NCI-H2227 (cell line): Measurements from ENCODE around the gene PTTG1.

Source experiments
- DNase-seq: peaks from one replicate; lab custom pipeline; 2025; ENCODE audit not compliant: unreplicated experiment; lab: John Stamatoyannopoulos, UW

Gene PTTG1

DNA sequence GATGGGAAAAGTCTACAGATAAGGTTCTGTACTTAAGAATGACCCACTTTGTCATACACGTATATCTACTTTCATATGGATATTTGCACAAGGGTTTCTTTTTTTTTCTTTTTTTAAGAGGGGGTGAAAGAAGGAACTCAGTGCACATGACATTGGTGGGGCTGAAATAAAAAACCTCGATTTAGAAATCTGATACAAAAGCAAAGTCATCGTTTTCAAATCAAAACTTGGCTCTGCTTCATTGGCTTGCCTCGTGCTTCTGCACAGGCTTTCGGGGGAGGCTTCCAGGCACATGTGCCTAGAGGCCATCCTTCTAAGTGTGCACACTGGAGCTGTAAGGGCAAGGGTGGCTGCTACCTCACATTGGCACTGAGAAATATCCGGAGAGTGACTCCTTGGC lies 31.1 kb downstream of the PTTG1 start:
- DNase-seq, result no peak

DNA sequence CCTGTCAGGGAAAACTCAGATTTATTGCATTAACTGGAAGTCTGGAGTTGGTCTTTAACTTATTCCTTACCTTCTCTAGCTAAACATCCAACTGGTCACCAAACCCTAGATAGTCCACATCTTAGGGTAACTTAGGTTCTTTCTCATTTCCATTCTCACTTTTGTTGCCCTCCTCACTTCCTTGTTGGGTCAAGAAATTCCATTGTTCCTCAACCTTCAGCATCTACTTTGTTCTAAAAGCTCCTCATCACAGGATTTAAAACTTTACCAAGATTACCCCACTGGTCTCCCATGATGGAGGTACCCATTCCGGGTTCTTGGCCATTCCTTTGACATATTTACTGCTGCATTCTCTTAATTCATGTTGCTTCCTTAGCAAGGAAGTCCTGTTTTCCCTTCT lies 32.1 kb downstream of the PTTG1 start:
- no peak for DNase-seq

DNA sequence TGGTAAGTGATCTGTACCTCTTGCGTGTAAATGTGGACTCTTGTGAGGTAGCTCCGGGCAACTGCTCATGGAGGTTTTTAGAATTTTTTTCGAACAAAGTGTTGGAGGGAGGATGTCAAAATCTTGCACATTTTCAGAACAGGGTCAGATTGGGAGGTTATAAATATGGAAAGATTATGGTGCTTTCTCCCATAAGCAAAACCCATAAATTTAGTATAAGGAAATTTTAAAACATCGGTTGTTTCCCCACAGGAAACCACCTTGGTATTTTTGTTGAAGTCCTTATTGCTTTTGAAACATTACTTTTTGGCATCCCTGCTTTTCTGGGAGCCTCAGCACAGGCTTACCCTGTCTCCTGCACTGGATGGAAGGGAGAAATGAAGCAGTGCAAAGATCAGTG lies 33.9 kb downstream of the PTTG1 start:
- DNase-seq, result no peak

DNA sequence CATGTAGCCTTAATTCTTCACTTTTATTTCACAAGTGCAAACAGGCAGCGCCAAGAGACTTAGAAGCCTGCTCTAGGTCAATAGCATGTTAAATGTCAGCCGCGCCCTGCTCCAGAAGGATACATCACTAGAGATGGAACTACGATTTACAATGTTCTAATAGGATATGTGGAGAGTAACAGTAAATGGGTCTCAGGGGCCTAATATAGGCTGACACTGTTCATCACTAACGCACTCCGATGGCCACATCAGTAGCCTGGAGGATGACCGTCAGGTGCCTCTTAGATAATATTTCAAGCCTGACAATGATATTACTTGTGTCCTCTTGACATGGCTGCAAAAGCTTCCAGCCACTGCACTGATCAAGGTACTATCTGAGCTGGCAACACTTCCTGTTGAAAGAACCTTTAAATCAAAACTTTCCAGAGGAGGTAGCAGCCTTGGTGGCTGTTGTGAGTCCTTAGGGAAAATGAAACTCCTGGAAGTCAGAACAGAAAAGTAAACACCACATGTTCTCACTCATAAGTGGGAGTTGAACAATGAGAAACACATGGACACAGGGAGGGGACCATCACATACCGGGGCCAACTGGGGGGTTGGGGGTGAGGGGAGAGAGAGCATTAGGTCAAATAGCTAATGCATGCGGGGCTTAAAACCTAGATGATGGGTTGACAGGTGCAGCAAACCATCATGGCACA lies 35.0 kb downstream of the PTTG1 start:
- no peak for DNase-seq

DNA sequence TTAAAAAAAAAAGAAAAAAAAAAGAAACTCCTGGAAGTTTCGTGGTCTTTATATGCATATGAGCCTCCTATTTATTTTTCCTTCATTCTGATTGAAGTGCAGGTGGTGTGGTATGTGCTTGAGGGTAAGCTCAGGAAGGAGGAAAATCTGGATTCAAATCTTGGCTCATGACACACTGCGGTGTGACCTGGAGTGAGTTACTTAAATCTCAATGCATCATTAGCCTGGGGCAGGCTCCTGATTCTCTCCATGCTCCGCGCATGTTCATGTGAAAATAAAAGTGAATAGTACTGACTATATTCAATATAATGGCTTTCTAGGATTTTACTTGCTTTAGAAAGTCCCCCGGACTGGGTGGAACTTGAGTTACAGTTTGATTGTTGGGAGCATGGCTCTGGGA lies 35.6 kb downstream of the PTTG1 start:
- no peak for DNase-seq

DNA sequence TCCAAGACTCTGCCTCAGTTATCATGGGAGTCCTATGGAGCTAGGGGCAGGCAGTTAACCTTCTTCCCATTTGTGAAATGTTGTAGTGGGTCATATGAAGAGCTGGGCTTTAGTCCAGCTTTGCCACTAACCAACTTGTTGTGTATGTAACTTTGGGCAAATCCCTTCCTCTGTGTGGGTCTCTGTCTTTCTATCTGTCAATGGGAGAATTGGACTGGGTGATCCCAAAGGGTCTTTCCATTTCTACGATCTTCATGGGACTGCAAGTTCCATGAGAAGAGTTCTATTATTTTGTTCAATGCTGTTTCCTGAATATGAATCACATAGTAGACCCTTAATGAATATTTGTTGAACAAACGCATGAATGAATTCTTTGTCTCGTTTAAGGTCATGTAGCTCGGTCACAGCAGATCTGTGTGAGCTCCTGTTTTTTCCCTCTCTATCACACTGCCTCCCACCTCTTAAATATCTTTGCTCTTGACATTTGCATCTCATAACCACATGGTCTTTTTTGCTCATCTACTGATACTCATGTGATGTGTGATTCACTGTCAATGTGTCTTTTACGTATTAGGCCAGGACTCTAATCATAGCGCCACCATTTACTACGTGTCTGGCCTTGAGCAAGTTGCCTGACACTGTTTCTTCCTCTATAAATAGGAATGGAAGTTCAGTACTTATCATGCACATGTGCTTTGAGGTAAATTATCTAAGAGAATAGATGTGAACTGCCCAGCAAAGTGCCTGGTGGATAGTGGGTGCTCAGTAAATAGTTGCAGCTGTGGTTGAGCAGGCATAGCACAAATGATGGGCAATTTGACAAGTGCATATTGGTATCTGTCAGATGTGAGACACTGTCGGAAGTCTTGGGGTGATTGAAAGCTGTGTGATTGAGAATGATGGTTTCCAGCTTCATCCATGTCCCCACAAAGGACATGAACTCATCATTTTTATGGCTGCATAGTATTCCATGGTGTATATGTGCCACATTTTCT lies 37.4 kb downstream of the PTTG1 start:
- DNase-seq, result no peak

DNA sequence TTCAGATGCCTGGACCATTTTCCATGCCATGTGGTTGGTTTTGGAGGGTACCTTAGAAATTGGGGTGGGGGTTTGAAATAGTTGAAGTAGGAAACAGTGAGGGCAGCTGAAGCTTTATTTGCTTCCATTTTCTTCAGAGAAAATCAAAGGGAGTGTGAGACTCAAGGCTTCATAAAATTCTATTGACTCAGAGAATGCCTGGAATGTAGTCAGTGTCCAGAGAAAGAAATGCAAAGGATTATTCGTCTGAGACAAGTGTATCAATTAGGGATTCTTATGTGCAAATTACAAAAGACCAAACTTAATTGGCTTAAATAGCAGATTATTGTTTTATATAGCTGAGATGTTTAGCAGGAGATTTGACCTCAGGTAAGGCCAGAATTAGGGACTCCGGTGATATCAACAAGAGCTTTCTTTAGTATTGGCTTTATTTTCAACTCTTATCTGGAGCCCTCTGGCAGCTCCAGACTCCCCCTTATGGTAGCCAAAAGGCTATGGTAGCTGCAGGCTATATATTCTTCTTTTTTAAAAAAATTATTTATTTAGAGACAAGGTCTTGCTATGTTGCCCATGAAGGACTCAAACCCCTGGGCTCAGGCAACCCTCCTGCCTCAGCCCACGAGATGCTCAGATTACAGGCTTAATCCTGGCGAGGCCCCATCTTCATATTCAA lies 38.9 kb downstream of the PTTG1 start:
- DNase-seq, result no peak

DNA sequence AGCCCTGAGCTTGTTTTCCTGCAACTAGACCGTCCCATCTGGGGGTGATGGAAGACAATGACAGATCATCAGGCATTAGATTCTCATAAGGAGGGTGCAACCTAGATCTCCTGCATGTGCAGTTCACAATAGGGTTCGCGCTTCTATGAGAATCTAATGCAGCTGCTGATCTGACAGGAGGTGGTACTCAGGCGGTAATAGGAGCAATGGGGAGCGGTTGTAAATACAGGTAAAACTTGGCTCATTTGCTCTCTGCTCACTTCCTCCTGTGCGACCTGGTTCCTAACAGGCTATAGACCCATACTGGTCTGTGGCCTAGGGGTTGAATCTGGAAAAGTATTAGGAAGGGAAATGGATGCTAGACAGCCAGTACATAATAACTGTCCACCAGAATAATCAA lies 39.7 kb downstream of the PTTG1 start:
- DNase-seq, result no peak

DNA sequence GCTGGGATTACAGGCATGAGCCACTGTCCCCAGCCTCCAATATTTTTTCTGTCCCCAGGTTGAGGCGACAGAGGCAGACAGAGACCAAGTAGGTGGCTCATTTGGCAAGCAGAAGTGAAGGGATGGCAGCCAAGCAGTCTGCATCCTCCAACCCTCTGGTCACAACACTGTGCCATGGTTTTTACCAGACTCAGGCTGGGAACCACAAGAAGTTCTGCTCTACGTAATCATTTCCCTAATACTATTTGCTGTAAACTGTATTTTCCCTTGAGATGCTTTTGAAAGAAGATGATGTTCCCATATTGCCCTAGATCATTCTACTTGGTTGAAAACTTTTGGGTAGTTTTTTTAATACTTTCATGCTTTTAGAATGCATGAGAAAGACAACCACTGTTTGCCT lies 40.5 kb downstream of the PTTG1 start:
- no peak for DNase-seq

DNA sequence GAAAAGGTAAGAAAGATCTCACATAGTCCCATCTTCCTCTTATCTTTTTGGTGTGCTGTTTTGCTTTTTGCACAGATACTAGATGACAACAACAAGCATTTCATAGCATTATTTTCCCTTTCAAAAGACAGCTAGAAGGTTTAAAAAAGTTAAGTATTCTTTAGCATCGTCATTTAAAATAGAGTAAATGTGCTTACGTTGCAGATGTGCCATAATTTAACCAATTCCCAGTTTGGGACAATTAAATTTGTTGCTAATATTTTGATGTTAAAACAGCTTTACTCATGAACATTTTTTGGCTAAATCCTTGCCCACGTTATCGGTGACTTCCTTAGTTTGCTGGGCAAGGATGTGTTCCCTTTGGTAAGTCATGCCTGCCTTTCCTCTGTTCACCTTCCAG lies 41.6 kb downstream of the PTTG1 start:
- DNase-seq, result no peak

DNA sequence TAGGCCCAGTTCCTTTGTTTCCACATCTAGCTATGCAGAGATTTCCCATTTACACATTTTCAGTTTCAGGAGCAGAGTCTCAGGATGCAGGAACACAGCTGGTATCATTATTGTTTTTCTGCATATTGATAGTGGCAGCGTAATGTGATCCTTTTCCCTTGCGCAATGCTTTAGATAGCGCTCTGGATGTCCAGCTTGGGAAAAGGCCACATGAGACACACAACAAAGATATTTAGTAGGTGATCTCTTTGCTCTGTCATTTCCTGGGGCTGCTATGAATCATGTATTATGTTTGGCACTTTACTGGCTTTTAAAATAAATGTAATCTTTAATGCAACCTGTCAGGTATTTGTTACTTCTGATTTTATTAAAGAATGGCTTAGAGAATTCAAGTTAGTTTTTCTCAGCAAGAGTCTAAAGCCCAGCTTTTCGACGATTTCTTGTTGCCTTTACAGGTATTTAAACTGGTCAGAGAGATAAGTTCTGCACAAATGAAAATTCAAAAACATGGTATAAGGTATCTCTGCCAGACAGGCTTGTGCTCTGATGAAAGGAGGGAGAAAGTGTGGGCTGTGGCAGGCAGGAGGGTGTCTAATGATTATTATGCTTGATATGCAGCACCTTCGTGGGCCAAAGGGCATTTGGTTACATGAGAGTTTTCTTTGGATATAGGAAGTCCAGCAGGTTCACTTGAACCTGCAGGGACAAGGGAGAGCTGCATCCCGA lies 42.2 kb downstream of the PTTG1 start:
- no peak for DNase-seq

DNA sequence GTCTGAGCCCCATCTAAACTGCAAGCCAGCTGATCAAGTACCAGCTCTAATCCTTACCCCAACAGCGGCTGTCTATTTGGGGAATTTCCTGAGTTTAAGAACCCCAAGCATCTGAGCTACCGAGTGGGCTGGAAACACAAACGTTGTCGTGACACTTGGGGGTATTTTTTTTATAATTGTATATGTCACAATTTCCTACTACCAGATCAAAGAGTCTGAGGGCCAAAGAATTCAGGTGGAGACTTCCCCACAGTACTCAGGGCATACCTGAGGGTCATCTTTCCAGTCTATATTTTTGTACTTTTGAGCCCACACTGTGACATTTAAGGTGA lies 42.8 kb downstream of the PTTG1 start:
- DNase-seq, result no peak

DNA sequence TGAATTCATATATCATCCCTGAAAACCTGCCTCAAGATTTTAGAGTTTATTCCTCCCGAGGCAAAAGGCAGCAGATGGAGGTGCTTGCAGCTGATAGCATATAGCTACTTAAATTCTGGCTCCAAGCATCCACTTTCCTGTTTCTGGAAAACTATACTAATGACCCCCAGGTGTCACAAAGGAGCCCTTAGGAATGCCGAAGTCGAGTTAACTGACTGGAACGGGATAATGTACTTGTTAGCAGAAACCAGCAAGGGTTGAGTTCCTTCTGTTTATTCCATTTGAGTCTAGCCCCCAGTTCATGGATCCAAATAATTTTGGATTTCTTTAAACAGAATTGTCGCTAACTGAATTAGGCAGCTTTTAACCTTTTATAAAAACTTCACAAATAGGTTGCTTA lies 44.5 kb downstream of the PTTG1 start:
- no peak for DNase-seq

DNA sequence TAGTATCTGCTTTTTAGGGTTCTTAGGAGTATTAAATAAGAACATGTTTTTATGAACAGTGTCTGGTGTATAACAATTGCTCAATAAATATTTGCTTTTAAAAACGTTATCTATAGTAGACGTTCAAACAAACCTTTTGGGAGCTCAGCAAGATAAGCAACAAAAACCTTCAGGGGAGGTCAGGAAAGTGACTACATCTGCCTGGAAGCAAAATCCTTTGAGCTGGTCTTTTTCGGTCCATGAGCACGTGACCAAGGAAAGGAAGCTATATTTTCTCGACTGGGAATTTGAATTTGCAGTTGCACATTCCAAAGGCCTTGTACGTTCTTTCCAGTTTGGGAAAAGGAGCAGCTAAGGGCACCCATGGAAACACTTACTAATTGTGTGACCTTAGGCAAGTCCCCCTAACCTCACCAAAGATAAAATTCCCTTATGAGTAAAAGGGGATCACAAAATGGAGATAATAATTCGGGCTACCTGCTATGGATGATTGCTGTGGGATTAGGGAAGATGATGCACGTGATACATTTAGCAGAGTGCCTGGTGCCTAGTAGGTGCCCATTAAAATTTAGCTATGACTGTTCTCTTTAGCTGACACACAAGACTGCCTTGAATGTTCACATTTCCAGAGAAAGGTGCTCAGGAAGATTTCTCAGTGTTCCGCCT lies 45.4 kb downstream of the PTTG1 start:
- DNase-seq, result no peak

DNA sequence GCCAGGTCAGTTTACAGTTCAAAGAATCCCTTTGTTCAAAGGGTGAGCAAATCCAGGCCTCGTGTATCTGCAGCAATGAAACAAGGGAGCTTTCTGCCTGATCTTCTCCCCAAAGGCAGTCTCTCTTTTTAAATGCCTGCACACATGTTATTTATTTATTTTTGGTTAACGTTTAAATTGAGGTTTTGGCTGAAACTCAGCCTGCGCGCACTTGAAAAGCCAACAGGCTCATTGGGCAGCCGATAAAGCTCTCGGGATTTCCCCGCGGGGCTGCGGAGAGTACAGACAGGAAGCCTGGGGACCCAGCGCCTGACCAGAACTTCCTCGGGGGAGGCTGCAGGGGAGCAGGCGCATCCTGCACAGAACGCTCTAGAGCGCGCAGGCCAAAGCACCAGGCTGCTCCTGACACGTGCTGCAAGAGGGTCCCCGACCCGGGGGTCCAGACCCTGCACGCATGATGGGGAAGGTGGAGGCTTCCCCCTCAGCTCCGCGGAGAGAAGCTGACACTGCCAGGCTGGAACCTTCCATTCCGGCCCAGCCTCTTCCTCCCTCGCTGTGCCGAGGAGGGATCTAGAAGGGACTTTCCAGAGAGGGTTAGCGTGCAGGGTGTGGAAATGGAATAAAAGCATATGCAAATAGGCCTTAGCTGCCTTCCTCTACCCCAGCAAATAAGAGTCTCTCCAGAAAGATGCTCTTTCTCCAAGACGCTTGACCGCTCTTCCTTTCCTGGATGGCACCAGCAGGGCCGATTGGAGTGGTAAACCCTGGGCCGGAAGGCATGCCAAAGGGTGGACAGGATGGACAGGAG lies 46.1 kb downstream of the PTTG1 start:
- no peak for DNase-seq

DNA sequence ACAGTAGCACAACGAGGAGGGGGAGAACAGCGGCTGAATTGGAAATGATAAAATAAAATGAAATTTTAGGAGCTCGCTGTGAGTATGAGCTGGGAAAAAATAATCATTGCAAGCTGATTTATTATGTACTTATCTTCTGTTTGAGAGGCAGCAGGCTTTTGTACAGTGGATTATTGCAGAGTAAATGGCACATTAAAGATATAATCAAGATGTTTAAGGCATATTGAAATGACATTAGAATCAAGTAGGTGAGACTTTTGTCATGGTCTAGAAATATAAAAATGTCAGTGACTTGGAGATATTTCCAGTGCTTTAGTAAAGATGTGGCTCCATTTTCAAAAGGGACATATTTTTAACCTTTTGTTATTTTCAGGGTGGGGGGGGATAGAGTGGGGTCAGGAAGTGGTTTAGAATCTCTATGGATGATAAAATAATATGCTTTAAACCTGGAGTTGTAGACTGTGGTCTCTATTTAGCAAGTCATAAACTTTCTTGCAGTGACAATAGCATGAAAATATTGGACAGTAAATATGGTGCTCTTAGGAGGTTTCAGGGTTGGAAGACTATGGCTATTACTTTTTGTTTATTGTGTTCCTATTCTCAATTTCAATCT lies 46.8 kb downstream of the PTTG1 start:
- no peak for DNase-seq

DNA sequence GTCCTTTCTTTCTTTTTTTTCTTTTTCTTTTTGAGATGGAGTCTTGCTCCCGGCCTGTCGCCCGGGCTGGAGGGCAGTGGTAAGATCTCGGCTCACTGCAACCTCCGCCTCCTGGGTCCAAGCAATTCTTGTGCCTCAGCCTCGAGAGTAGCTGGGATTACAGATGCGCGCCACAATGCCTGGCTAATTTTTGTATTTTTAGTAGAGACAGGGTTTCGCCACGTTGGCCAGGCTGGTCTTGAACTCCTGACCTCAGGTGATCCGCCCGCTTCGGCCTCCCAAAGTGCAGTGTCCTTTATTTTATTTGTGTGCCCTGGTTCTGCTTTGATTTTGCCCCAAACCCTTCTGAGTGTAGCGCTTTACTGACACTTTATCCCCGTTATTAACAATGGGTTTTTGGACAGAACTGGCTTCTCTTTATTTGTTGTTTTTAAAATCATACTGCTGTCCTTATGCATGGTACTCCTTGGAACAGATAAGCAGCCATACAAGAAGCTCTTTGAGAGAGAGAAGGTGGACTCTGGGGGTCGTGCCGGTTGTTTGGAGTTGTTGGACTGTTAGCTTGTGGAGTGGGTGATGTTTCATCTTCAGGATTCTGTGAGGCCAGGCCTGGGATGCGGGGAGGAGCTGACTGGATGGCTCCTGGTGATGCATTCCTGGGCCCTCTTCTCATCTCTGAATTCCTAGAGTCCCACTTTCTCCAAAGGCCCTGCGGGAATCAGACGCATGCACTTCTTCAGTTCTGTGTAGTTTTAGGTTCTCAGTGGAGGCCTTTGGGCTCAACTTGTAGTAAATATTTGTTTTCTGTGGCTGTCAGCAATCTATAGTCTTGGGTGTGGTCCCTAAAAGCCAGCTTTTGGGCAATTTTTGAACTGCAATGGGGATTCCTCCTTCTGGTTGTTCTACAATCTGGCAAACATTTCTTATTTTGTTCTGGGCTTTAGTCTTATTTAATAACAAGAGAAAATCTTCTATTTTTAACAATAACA lies 47.8 kb downstream of the PTTG1 start:
- no peak for DNase-seq
